A549 (cell line): ENCODE results near the gene CUL9. TPM values are rescaled to one million over a fixed set of nuclear protein-coding genes. Genes with fewer than 3 reads are reported as not detected.

Source experiments
- ATAC-seq, 2 experiments: fragments of 200-7000 bp in 1 of 2; fragments of >200 bp in 1 of 2; cut with Nextera tagmentation in 1 of 2; cut with Tn5 transposase in 1 of 2; 3 replicates each; pipeline versions ENCODE4 v1.8.0 to v1.9.1; 2018 to 2020; ENCODE audit warnings: mild to moderate bottlenecking in 1 of 2, moderate library complexity in 1 of 2
- CTCF ChIA-PET: fragments of 300-600 bp; sonication (Branson Sonifier 250); formaldehyde crosslinking; extraction: SDS; loops from one replicate; lab custom pipeline; 2021; ENCODE audit warnings: antibody characterized with exemption, inconsistent platforms; lab: Yijun Ruan, JAX
- POLR2A ChIA-PET: fragments of 350-600 bp; formaldehyde crosslinking; extraction: SDS; loops from one replicate; lab custom pipeline; 2021; ENCODE audit warnings: antibody characterized with exemption, inconsistent platforms; lab: Yijun Ruan, JAX
- DNase-seq, 2 experiments: peaks; one replicate each; pipeline versions ENCODE4 v3.0.0 to v3.0.0-alpha.2; 2011 to 2016; ENCODE audit warnings: low read depth in 1 of 2, low spot score in 1 of 2
- FAIRE-seq: peaks from 2 replicates; lab custom pipeline; 2011; peaks lifted over from hg19 to GRCh38; lab: Jason Lieb, UNC
- H3K27ac ChIP-seq, 2 experiments: fragments of >200 bp; sonication (Bioruptor Twin); formaldehyde crosslinking; 3 replicates each; pipeline ENCODE4 v1.5.1; 2016 to 2017
- H3K4me1 ChIP-seq: fragments of >200 bp; sonication (Bioruptor Twin); formaldehyde crosslinking; 3 replicates; pipeline ENCODE4 v1.6.1; 2016
- H3K4me2 ChIP-seq: fragments of >200 bp; sonication (Bioruptor Twin); formaldehyde crosslinking; 3 replicates; pipeline ENCODE4 v1.6.1; 2016
- H3K4me3 ChIP-seq: fragments of >200 bp; sonication (Bioruptor Twin); formaldehyde crosslinking; 3 replicates; pipeline ENCODE4 v1.5.1; 2016
- H3K9me3 ChIP-seq: fragments of >200 bp; sonication (Bioruptor Twin); formaldehyde crosslinking; 3 replicates; pipeline ENCODE4 v1.6.1; 2016
- BCL3 ChIP-seq: fragments of >200 bp; sonication (Bioruptor Twin); formaldehyde crosslinking; IDR thresholded peaks from 3 replicates; pipeline ENCODE4 v1.6.1; 2016
- CBX8 ChIP-seq: fragments of 200-600 bp; sonication (generic); IDR thresholded peaks from 2 replicates; pipeline ENCODE4 v1.6.1; 2016
- CHD2 ChIP-seq: fragments of 150-350 bp; IDR thresholded peaks from 2 replicates; pipeline ENCODE4 v1.6.1; 2014; ENCODE audit warnings: low read length; ENCODE audit not compliant: partially characterized antibody
- CTCF ChIP-seq: fragments of >200 bp; sonication (Bioruptor Twin); formaldehyde crosslinking; IDR thresholded peaks from 3 replicates; pipeline ENCODE4 v1.5.1; 2016
- EHMT2 ChIP-seq: fragments of 200-600 bp; sonication (generic); IDR thresholded peaks from 2 replicates; pipeline ENCODE4 v1.6.1; 2016; ENCODE audit warnings: antibody characterized with exemption, low read depth, mild to moderate bottlenecking, moderate library complexity
- EP300 ChIP-seq, 2 experiments: fragments of >200 bp; sonication (Bioruptor Twin); formaldehyde crosslinking; IDR thresholded peaks; 2 replicates in 1 of 2; 3 replicates in 1 of 2; pipeline ENCODE4 v1.6.1; 2016 to 2017
- ESRRA ChIP-seq: fragments of 150-350 bp; IDR thresholded peaks from 2 replicates; pipeline ENCODE4 v1.6.1; 2014; ENCODE audit warnings: mild to moderate bottlenecking, low read length, borderline replicate concordance
- FOSL2 ChIP-seq, 2 experiments: fragments of 450-650 bp in 1 of 2; fragments of >200 bp in 1 of 2; sonication (Bioruptor Twin) in 1 of 2; formaldehyde crosslinking; IDR thresholded peaks; 2 replicates each; pipeline versions ENCODE4 v1.5.0 to v1.6.1; 2016 to 2020; ENCODE audit warnings: mild to moderate bottlenecking in 1 of 2, moderate library complexity in 1 of 2
- FOXS1 ChIP-seq: fragments of 250-450 bp; sonication (Bioruptor Pico); IDR thresholded peaks from 2 replicates; pipeline ENCODE4 v1.5.0; 2020; ENCODE audit warnings: mild to moderate bottlenecking, moderate library complexity
- GATA3 ChIP-seq: IDR thresholded peaks from 2 replicates; pipeline ENCODE4 v1.6.1; 2012; ENCODE audit warnings: borderline replicate concordance
- HOXA7 ChIP-seq: fragments of 250-450 bp; sonication (Bioruptor Pico); IDR thresholded peaks from 2 replicates; pipeline ENCODE4 v1.5.0; 2020; ENCODE audit warnings: mild to moderate bottlenecking, moderate library complexity
- HOXB13 ChIP-seq: fragments of 250-450 bp; sonication (Bioruptor Pico); IDR thresholded peaks from 2 replicates; pipeline ENCODE4 v1.5.0; 2020; ENCODE audit warnings: low read depth, mild to moderate bottlenecking, moderate library complexity
- HOXB5 ChIP-seq: fragments of 250-450 bp; sonication (Bioruptor Pico); IDR thresholded peaks from 2 replicates; pipeline ENCODE4 v1.5.0; 2020; ENCODE audit warnings: mild to moderate bottlenecking, moderate library complexity
- KDM5A ChIP-seq: fragments of 200-600 bp; sonication (generic); IDR thresholded peaks from 2 replicates; pipeline ENCODE4 v1.6.1; 2016; ENCODE audit warnings: antibody characterized with exemption, mild to moderate bottlenecking
- MAFK ChIP-seq: fragments of 450-650 bp; IDR thresholded peaks from 2 replicates; pipeline ENCODE4 v1.6.1; 2014; ENCODE audit not compliant: partially characterized antibody
- MYC ChIP-seq: IDR thresholded peaks from 2 replicates; pipeline ENCODE4 v1.6.1; 2012; ENCODE audit warnings: mild to moderate bottlenecking, inconsistent platforms, low read length, improper control_type of control experiment, borderline replicate concordance
- PHF8 ChIP-seq: fragments of 200-600 bp; sonication (generic); IDR thresholded peaks from 2 replicates; pipeline ENCODE4 v1.6.1; 2016; ENCODE audit warnings: low read depth, mild to moderate bottlenecking, antibody characterized with exemption, moderate library complexity, borderline replicate concordance
- RAD21 ChIP-seq, 2 experiments: fragments of >200 bp in 1 of 2; sonication (Bioruptor Twin) in 1 of 2; formaldehyde crosslinking in 1 of 2; IDR thresholded peaks in 1 of 2; conservative IDR thresholded peaks in 1 of 2; 2 replicates in 1 of 2; 3 replicates in 1 of 2; pipeline ENCODE4 v1.6.1; 2012 to 2018; ENCODE audit warnings: inconsistent platforms in 1 of 2
- RARB ChIP-seq: fragments of 250-450 bp; sonication (Bioruptor Pico); IDR thresholded peaks from 2 replicates; pipeline ENCODE4 v1.8.0; 2021; ENCODE audit warnings: mild to moderate bottlenecking, moderate library complexity
- SMC3 ChIP-seq: fragments of >200 bp; sonication (Bioruptor Twin); formaldehyde crosslinking; IDR thresholded peaks from 3 replicates; pipeline ENCODE4 v1.6.1; 2018; ENCODE audit warnings: inconsistent platforms
- TFCP2L1 ChIP-seq: fragments of 250-450 bp; sonication (Bioruptor Pico); IDR thresholded peaks from 2 replicates; pipeline ENCODE4 v1.5.0; 2021; ENCODE audit warnings: mild to moderate bottlenecking
- ZSCAN20 ChIP-seq: fragments of 250-450 bp; sonication (Bioruptor Pico); IDR thresholded peaks from 2 replicates; pipeline ENCODE4 v1.8.0; 2022; ENCODE audit warnings: mild to moderate bottlenecking, moderate library complexity
- WGBS: methylation state at CpG from one replicate; pipeline ENCODE4 v1.1.6; 2017; ENCODE audit errors: missing lambda C conversion rate; 5-methylcytosine and 5-hydroxymethylcytosine counted together
- polyA plus RNA-seq, 4 experiments: library from polyadenylated mRNA; depleted of rRNA in 3 of 4; stranded (reverse); fragments of >200 nt; fragmentation: RNase III in 1 of 4; extraction: RNeasy Plus Mini Kit Qiagen cat#74134 plus additional on column Dnase treatment in 1 of 4; gene quantifications; 2 replicates in 3 of 4; 3 replicates in 1 of 4; pipeline ENCODE4 v1.2.3, GENCODE V29; 2011 to 2017

The CUL9 gene
- polyA plus RNA-seq, 2 of the 4 experiments (the other 2 are of a cell fraction), result 11.3 to 12.5 TPM

- WGBS, result 72% methylated on average over 14 of the region's 14 CpGs
- no peak overlapping the region for H3K27ac ChIP-seq
- FAIRE-seq, result no peak
- H3K4me1 ChIP-seq, result no peaks in the 10 kb centered on the region
- TF ChIP-seq TFCP2L1, result no peak
- TF ChIP-seq, all 56 proteins: peak for 0
- no peak for ATAC-seq
- H3K4me2 ChIP-seq, result no peak overlapping the region
- H3K4me3 ChIP-seq, result no peak overlapping the region
- H3K9me3 ChIP-seq, result no peaks in the 10 kb centered on the region
- DNase-seq, result no peak
- ChIA-PET CTCF (interaction anchor here (0.6 to 5.1 kb wide), 18 partner anchors 9 to 245 kb away, joined by 3 to 38 read pairs (median 5); partner anchors contain the start of gene DNPH1), POLR2A (no interaction called here)
Measured at GRCh38 chr6:43262000-43262779, 80.2 kb downstream of the CUL9 start.

- Histone ChIP-seq H3K4me1 (peaks cover 1% of the 10 kb centered on the region; the same call in 1 of the 3 replicates), H3K4me3 (no peak overlapping the region), H3K4me2 (no peak overlapping the region), H3K27ac (no peak overlapping the region), H3K9me3 (no peaks in the 10 kb centered on the region)
- WGBS, result 86% methylated on average over 19 of the region's 39 CpGs
- TF ChIP-seq MYC (no peak), ESRRA (no peak), SMC3 (no peak), CBX8 (no peak), ZSCAN20 (CRISPR knock-in tag) (no peak), HOXB5 (CRISPR knock-in tag) (no peak), MAFK (no peak), CTCF (no peak), CHD2 (no peak), FOXS1 (CRISPR knock-in tag) (no peak), GATA3 (no peak), BCL3 (no peak)
- ChIA-PET CTCF (interaction anchor here (0.6 to 5.1 kb wide), 25 partner anchors 10 to 244 kb away, joined by 3 to 38 read pairs (median 4); partner anchors contain the start of gene DNPH1), POLR2A (no interaction called here)
- DNase-seq (no peak), ATAC-seq (no peak; a peak in 1 of 6 replicates), FAIRE-seq (no peak)
Measured at GRCh38 chr6:43262780-43263313, 80.9 kb downstream of the CUL9 start.

GRCh38 chr6:43263314-43264178, 81.5 kb downstream of the CUL9 start:
- no peak overlapping the region for H3K4me2 ChIP-seq
- no peak overlapping the region for H3K4me3 ChIP-seq
- ChIA-PET CTCF (interaction anchor here (0.6 to 5.1 kb wide), 32 partner anchors 9 to 243 kb away, joined by 3 to 38 read pairs (median 3); partner anchors contain the start of genes CRIP3 and DNPH1), POLR2A (no interaction called here)
- peak; percentile 96 to 98 for ATAC-seq
- FAIRE-seq, result no peak
- no peaks in the 10 kb centered on the region for H3K9me3 ChIP-seq
- 93% methylated on average over 5 of the region's 12 CpGs for WGBS
- TF ChIP-seq FOSL2 (IDR thresholded peaks at IDR 0.05), result no peak
- no peak for TF ChIP-seq FOSL2 (CRISPR knock-in tag; IDR thresholded peaks at IDR 0.05)
- no peak for TF ChIP-seq EHMT2
- TF ChIP-seq HOXB13, result no peak
- peak; percentile 87 to 90 for TF ChIP-seq RAD21 (conservative IDR thresholded peaks at IDR 0.05 in 1 of 2, IDR thresholded peaks at IDR 0.05 in 1 of 2)
- no peak for TF ChIP-seq HOXA7 (CRISPR knock-in tag)
- TF ChIP-seq EP300 (IDR thresholded peaks at IDR 0.05), result no peak
- no peak for TF ChIP-seq KDM5A
- TF ChIP-seq ZSCAN20 (CRISPR knock-in tag), result no peak
- TF ChIP-seq CTCF, result peak; percentile 73
- no peak for TF ChIP-seq RARB (CRISPR knock-in tag)
- TF ChIP-seq PHF8, result no peak
- peak; percentile 78 for TF ChIP-seq SMC3
- no peak for TF ChIP-seq ESRRA
- H3K4me1 ChIP-seq, result peaks cover 7% of the 10 kb centered on the region; the same call in 1 of the 3 replicates
- 0 out of 6 replicates have a peak overlapping the region, but pooled peaks of 1 of the 2 experiments have one; percentile 28 for H3K27ac ChIP-seq
- peak; percentile 74 to 86 for DNase-seq
